HG03378 (cell line): ENCODE measurements around the gene SLC38A3.

Experiments used
- ATAC-seq: cut with Tn5 transposase; IDR thresholded peaks from one replicate; pipeline ENCODE4 v1.9.1; 2021; ENCODE audit warnings: mild to moderate bottlenecking, moderate library complexity; ENCODE audit not compliant: unreplicated experiment

The SLC38A3 gene

GRCh38 chr3:50264964-50265485 lies 60.0 kb downstream of the SLC38A3 start:
- no peak for ATAC-seq

- ATAC-seq = no peak
Observed at GRCh38 chr3:50265571-50265970, 60.5 kb downstream of the SLC38A3 start.

- ATAC-seq = no peak
Observed at GRCh38 chr3:50266017-50266416, 60.9 kb downstream of the SLC38A3 start.

GRCh38 chr3:50266836-50267235 lies 61.8 kb downstream of the SLC38A3 start:
- no peak for ATAC-seq

- ATAC-seq = no peak
Observed at GRCh38 chr3:50267280-50267913, 62.3 kb downstream of the SLC38A3 start.

GRCh38 chr3:50268276-50268675 lies 63.2 kb downstream of the SLC38A3 start:
- ATAC-seq = no peak

GRCh38 chr3:50268703-50269451 lies 63.8 kb downstream of the SLC38A3 start, which contains the start of gene SEMA3B:
Gene SEMA3B (plus strand): TSS chr3:50269147. CDS start chr3:50269241, 94 bp downstream.
- ATAC-seq = no peak

GRCh38 chr3:50269460-50269859 lies 64.4 kb downstream of the SLC38A3 start:
- no peak for ATAC-seq

- ATAC-seq = no peak
Observed at GRCh38 chr3:50269977-50270413, 64.9 kb downstream of the SLC38A3 start.

GRCh38 chr3:50270422-50271224 lies 65.6 kb downstream of the SLC38A3 start:
- ATAC-seq = no peak
